Measurements from ENCODE around the gene EIF4E1B.

EIF4E1B gene

GRCh38 chr5:176647843-176648473 is 17.5 kb downstream of the EIF4E1B start:
- no peak for TF ChIP-seq ZNF565 (CRISPR knock-in tag; conservative IDR thresholded peaks at IDR 0.05; ENCODE audit: low read depth)
- TF ChIP-seq OSR1 (CRISPR knock-in tag; IDR thresholded peaks at IDR 0.05) = no peak
- no peak for TF ChIP-seq TSHZ2 (CRISPR knock-in tag; IDR thresholded peaks at IDR 0.05)
- TF ChIP-seq ZNF70 (CRISPR knock-in tag; IDR thresholded peaks at IDR 0.05) = no peak
- no peak for TF ChIP-seq ZNF8 (CRISPR knock-in tag; IDR thresholded peaks at IDR 0.05)
- no peak for TF ChIP-seq TCF4 (CRISPR knock-in tag; IDR thresholded peaks at IDR 0.05; ENCODE audit: borderline replicate concordance)
- TF ChIP-seq RARB (CRISPR knock-in tag; IDR thresholded peaks at IDR 0.05) = no peak
- TF ChIP-seq PPARA (CRISPR knock-in tag; IDR thresholded peaks at IDR 0.05; ENCODE audit: borderline replicate concordance) = no peak
- TF ChIP-seq ZFP30 (CRISPR knock-in tag; IDR thresholded peaks at IDR 0.05) = no peak
- TF ChIP-seq ISL1 (CRISPR knock-in tag; IDR thresholded peaks at IDR 0.05) = no peak
- TF ChIP-seq BACH2 (CRISPR knock-in tag; IDR thresholded peaks at IDR 0.05; ENCODE audit: borderline replicate concordance) = no peak
- TF ChIP-seq CREB5 (CRISPR knock-in tag; IDR thresholded peaks at IDR 0.05; ENCODE audit: low read depth) = no peak
- no peak for TF ChIP-seq POU6F1 (CRISPR knock-in tag; IDR thresholded peaks at IDR 0.05; ENCODE audit: borderline replicate concordance, low read depth)
- no peak for TF ChIP-seq CSDC2 (CRISPR knock-in tag; IDR thresholded peaks at IDR 0.05)
- no peak for TF ChIP-seq CSRNP3 (CRISPR knock-in tag; IDR thresholded peaks at IDR 0.05)
- peak; percentile 5 for ATAC-seq

- ATAC-seq = no peak
Measured at GRCh38 chr5:176648474-176649194, 18.2 kb downstream of the EIF4E1B start.

More at GRCh38 chr5:176648474-176649194, 18.2 kb downstream of the EIF4E1B start:
- TF ChIP-seq ZNF565 (CRISPR knock-in tag; conservative IDR thresholded peaks at IDR 0.05; ENCODE audit: low read depth) (no peak), ZC3H10 (CRISPR knock-in tag; IDR thresholded peaks at IDR 0.05) (no peak), CREB5 (CRISPR knock-in tag; IDR thresholded peaks at IDR 0.05; ENCODE audit: low read depth) (no peak), ZFP30 (CRISPR knock-in tag; IDR thresholded peaks at IDR 0.05) (no peak), RARB (CRISPR knock-in tag; IDR thresholded peaks at IDR 0.05) (no peak), TOX (CRISPR knock-in tag; IDR thresholded peaks at IDR 0.05; ENCODE audit: borderline replicate concordance) (no peak), ESRRG (CRISPR knock-in tag; IDR thresholded peaks at IDR 0.05) (no peak), ARNTL (CRISPR knock-in tag; IDR thresholded peaks at IDR 0.05; ENCODE audit: borderline replicate concordance, low read depth) (no peak), SNAI2 (CRISPR knock-in tag; IDR thresholded peaks at IDR 0.05) (no peak), TCF4 (CRISPR knock-in tag; IDR thresholded peaks at IDR 0.05; ENCODE audit: borderline replicate concordance) (no peak), ZFP3 (CRISPR knock-in tag; IDR thresholded peaks at IDR 0.05) (no peak), POU6F1 (CRISPR knock-in tag; IDR thresholded peaks at IDR 0.05; ENCODE audit: borderline replicate concordance, low read depth) (no peak), BACH2 (CRISPR knock-in tag; IDR thresholded peaks at IDR 0.05; ENCODE audit: borderline replicate concordance) (no peak), ISL1 (CRISPR knock-in tag; IDR thresholded peaks at IDR 0.05) (no peak)
